ENCODE results near the gene CFAP70. TPM values are rescaled to one million over a fixed set of nuclear protein-coding genes. Genes with fewer than 3 reads are reported as not detected.

Gene CFAP70
- total and polyA plus RNA-seq, 2 of the 8 experiments (the other 6 are each of a cell fraction or from before 2014, with no cell fraction given), result 0.21 to 0.30 TPM

DNA sequence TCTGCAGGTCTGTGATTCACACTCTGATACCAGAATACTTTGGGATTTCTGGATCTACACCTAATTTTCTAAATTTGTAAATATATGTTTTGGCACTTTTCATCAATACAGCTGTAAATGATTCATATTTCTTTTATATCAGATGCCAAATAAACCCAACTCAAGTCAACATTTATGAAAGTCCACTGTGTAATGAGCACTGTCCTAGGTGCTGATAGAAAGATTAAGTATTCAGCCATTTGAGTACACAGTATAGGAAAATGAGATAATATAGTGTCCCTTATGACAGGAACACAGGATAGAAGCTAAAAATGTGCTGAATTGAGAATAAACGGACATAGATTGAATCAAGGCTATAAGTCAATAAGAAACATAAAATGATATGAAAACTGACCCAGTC lies 48.8 kb upstream of the CFAP70 start:
- TF ChIP-seq TEAD4 (IDR thresholded peaks at IDR 0.05; ENCODE audit: low read depth, low read length) (no peak), EGR1 (IDR thresholded peaks at IDR 0.05; ENCODE audit: borderline replicate concordance, low read depth, low read length) (no peak), SP1 (IDR thresholded peaks at IDR 0.05; ENCODE audit: low read depth, low read length) (no peak), TBP (IDR thresholded peaks at IDR 0.05; ENCODE audit: low read depth, low read length) (no peak), SRF (IDR thresholded peaks at IDR 0.05; ENCODE audit: low read depth, low read length) (no peak), CBX5 (IDR thresholded peaks at IDR 0.05; ENCODE audit: low read depth, low read length) (no peak)
- CTCF ChIA-PET (ENCODE audit: partially characterized antibody), result interaction anchor here (1.2 kb wide), 1 partner anchor 11 kb away, joined by 3 read pairs; no protein-coding TSS in a partner anchor
- H3K79me2 ChIP-seq (ENCODE audit: control insufficient read depth in 1 of 2, insufficient read depth in 2 of 2, low read length in 2 of 2), result peaks cover 3 to 81% of the 10 kb centered on the region in 2 experiments; a peak in 3 of 4 replicates

More for the DNA sequence above, 48.8 kb upstream of the CFAP70 start:
- no peak overlapping the region for H3K9ac ChIP-seq (replicated peaks in 1 of 4; ENCODE audit: extremely low read depth in 1 of 4, low read depth in 3 of 4, low read length in 3 of 4)
- no peaks in the 10 kb centered on the region for H3K27me3 ChIP-seq (replicated peaks in 1 of 4; ENCODE audit: control insufficient read depth in 3 of 4, extremely low read depth in 1 of 4, insufficient read depth in 3 of 4, low read length in 3 of 4)
- H3K9me3 ChIP-seq (ENCODE audit: insufficient read depth in 2 of 2, low read depth in 1 of 2, low read length in 1 of 2), result no peaks in the 10 kb centered on the region
- H2BK20ac ChIP-seq (ENCODE audit: low read length), result no peak overlapping the region
- H3K18ac ChIP-seq (ENCODE audit: extremely low read depth, low read length), result no peak overlapping the region
- H2AK5ac ChIP-seq (ENCODE audit: low read depth, low read length), result no peak overlapping the region
- POLR2A ChIA-PET (ENCODE audit: partially characterized antibody), result interaction anchor here (0.8 to 2.0 kb wide), 3 partner anchors 9 to 102 kb away, joined by 3 to 6 read pairs (median 3); no protein-coding TSS in a partner anchor
- H3K23ac ChIP-seq (ENCODE audit: insufficient read length), result no peak overlapping the region
- H2AFZ ChIP-seq (ENCODE audit: low read length), result no peak overlapping the region
- no peak overlapping the region for H2BK15ac ChIP-seq (ENCODE audit: low read length)
- no peaks in the 10 kb centered on the region; a peak in 1 of 8 replicates for H3K36me3 ChIP-seq (ENCODE audit: control insufficient read depth in 2 of 4, insufficient read depth in 4 of 4, low read length in 3 of 4)
- 91% methylated on average over 1 of the region's 1 CpG; no CpG with 5 or more reads in 1 of the 2 experiments for WGBS, 2 experiments (ENCODE audit: extremely low coverage in 1 of 2, insufficient coverage in 1 of 2, insufficient read length in 1 of 2, insufficient replicate concordance in 2 of 2, low coverage in 1 of 2, low lambda C conversion rate in 2 of 2, missing lambda C conversion rate in 1 of 2)
- H4K91ac ChIP-seq (replicated peaks; ENCODE audit: insufficient read length, low read length), result no peak overlapping the region
- H3K23me2 ChIP-seq (ENCODE audit: low read depth, low read length), result no peaks in the 10 kb centered on the region
- no peak overlapping the region for H3K56ac ChIP-seq (replicated peaks; ENCODE audit: insufficient read length, low read depth, low read length)
- no peak overlapping the region for H3K4ac ChIP-seq (replicated peaks; ENCODE audit: insufficient read length, low read depth, low read length)
- FAIRE-seq (no peak), DNase-seq (ENCODE audit: low read depth in 1 of 2, low spot score in 2 of 2) (no peak)
- peaks cover 4% of the 10 kb centered on the region for H3K79me1 ChIP-seq (ENCODE audit: low read depth, low read length)
- no peak overlapping the region for H2BK5ac ChIP-seq (ENCODE audit: low read depth, low read length)
- no peak overlapping the region for H3K27ac ChIP-seq (ENCODE audit: low read depth, low read length)
- no peaks in the 10 kb centered on the region for H3K4me1 ChIP-seq (replicated peaks in 1 of 4; ENCODE audit: control insufficient read depth in 3 of 4, insufficient read depth in 4 of 4, low read length in 3 of 4)
- H3K4me2 ChIP-seq (ENCODE audit: insufficient read depth in 1 of 2, low read depth in 2 of 2, low read length in 2 of 2), result no peak overlapping the region
- no peak overlapping the region for H3K14ac ChIP-seq (ENCODE audit: insufficient read length)
- H4K20me1 ChIP-seq (replicated peaks in 1 of 2; ENCODE audit: control insufficient read depth in 1 of 2, insufficient read depth in 2 of 2, low read length in 2 of 2), result peaks cover 0 to 7% of the 10 kb centered on the region in 2 experiments
- H3K4me3 ChIP-seq (ENCODE audit: extremely low read depth in 1 of 4, insufficient read depth in 2 of 4, low read depth in 3 of 4, low read length in 4 of 4), result no peak overlapping the region
- H2BK120ac ChIP-seq (replicated peaks; ENCODE audit: low read depth, low read length), result no peak overlapping the region
- H4K5ac ChIP-seq (ENCODE audit: insufficient read length, low read depth, low read length), result no peak overlapping the region
- no peak overlapping the region for H2BK12ac ChIP-seq (ENCODE audit: low read depth, low read length)
- no peak overlapping the region for H4K8ac ChIP-seq (ENCODE audit: extremely low read depth, insufficient read depth, low read length)
